Thymus (tissue), 11 donors: ENCODE results near the gene FREM2. TPM values are rescaled to one million over a fixed set of nuclear protein-coding genes. Genes with fewer than 3 reads are reported as not detected.

Source experiments
- DNase-seq, 9 donors: peaks; one replicate each; pipeline ENCODE4 v3.0.0-alpha.2; 2013; ENCODE audit warnings: low spot score in 9 of 9, low read depth in 6 of 9, missing footprints in 1 of 9
- H3K27ac ChIP-seq, 2 donors: one replicate each; pipeline ENCODE4 v1.5.1; 2013; ENCODE audit warnings: control low read depth in 1 of 2, low read depth in 1 of 2, low read length in 1 of 2, mild to moderate bottlenecking in 1 of 2, moderate library complexity in 1 of 2
- H3K27me3 ChIP-seq, 2 donors: one replicate each; pipeline ENCODE4 v1.5.1; 2013; ENCODE audit warnings: low read length in 1 of 2; ENCODE audit not compliant: control insufficient read depth in 2 of 2, insufficient read depth in 1 of 2
- H3K36me3 ChIP-seq, 2 donors: one replicate each; pipeline ENCODE4 v1.5.1; 2013; ENCODE audit warnings: low read length in 1 of 2, mild to moderate bottlenecking in 1 of 2, moderate library complexity in 1 of 2; ENCODE audit not compliant: control insufficient read depth in 2 of 2, insufficient read depth in 2 of 2
- H3K4me1 ChIP-seq, 2 donors: one replicate each; pipeline ENCODE4 v1.5.1; 2013; ENCODE audit warnings: low read length in 2 of 2; ENCODE audit not compliant: control insufficient read depth in 2 of 2, insufficient read depth in 2 of 2
- H3K4me3 ChIP-seq, 2 donors: one replicate each; pipeline ENCODE4 v1.5.1; 2013; ENCODE audit warnings: low read length in 2 of 2, control low read depth in 1 of 2, mild to moderate bottlenecking in 1 of 2
- H3K9me3 ChIP-seq, 2 donors: one replicate each; pipeline ENCODE4 v1.5.1; 2013; ENCODE audit warnings: low read length in 1 of 2, mild to moderate bottlenecking in 1 of 2; ENCODE audit not compliant: control insufficient read depth in 2 of 2, insufficient read depth in 1 of 2
- WGBS: extraction: QIAGEN DNeasy Blood & Tissue Kit; methylation state at CpG from one replicate; pipeline ENCODE4 v1.1.7; 2013; 5-methylcytosine and 5-hydroxymethylcytosine counted together
- polyA plus RNA-seq: library from polyadenylated mRNA; stranded (reverse); fragments of 200-250 nt; gene quantifications from one replicate; pipeline ENCODE4 v1.2.3, GENCODE V29; 2013
- total RNA-seq: library from RNA; stranded (reverse); fragments of 120-200 nt; gene quantifications from one replicate; pipeline ENCODE4 v1.2.4, GENCODE V29; 2013
- donor health status: healthy.

FREM2 gene
- total and polyA plus RNA-seq, 2 donors, result 0.16 to 1.9 TPM

GRCh38 chr13:38685431-38685830 is 1.4 kb upstream of the FREM2 start:
- 72% methylated on average over 2 of the region's 2 CpGs for WGBS
- no peaks in the 10 kb centered on the region for H3K36me3 ChIP-seq
- no peak for DNase-seq
- no peaks in the 10 kb centered on the region for H3K9me3 ChIP-seq
- H3K27ac ChIP-seq, result no peak overlapping the region
- no peak overlapping the region for H3K4me3 ChIP-seq
- H3K4me1 ChIP-seq, result no peaks in the 10 kb centered on the region
- peaks cover 23 to 34% of the 10 kb centered on the region in 2 donors for H3K27me3 ChIP-seq

GRCh38 chr13:38685974-38686576 is 802 bp upstream of the FREM2 start:
- 1% methylated on average over 14 of the region's 14 CpGs for WGBS
- Histone ChIP-seq H3K4me1 (no peaks in the 10 kb centered on the region), H3K27me3 (peaks cover 23 to 34% of the 10 kb centered on the region in 2 donors), H3K27ac (no peak overlapping the region), H3K4me3 (peak overlapping the region in 1 of 2 donors; percentile 22), H3K36me3 (no peaks in the 10 kb centered on the region), H3K9me3 (no peaks in the 10 kb centered on the region)
- no peak for DNase-seq

DNA sequence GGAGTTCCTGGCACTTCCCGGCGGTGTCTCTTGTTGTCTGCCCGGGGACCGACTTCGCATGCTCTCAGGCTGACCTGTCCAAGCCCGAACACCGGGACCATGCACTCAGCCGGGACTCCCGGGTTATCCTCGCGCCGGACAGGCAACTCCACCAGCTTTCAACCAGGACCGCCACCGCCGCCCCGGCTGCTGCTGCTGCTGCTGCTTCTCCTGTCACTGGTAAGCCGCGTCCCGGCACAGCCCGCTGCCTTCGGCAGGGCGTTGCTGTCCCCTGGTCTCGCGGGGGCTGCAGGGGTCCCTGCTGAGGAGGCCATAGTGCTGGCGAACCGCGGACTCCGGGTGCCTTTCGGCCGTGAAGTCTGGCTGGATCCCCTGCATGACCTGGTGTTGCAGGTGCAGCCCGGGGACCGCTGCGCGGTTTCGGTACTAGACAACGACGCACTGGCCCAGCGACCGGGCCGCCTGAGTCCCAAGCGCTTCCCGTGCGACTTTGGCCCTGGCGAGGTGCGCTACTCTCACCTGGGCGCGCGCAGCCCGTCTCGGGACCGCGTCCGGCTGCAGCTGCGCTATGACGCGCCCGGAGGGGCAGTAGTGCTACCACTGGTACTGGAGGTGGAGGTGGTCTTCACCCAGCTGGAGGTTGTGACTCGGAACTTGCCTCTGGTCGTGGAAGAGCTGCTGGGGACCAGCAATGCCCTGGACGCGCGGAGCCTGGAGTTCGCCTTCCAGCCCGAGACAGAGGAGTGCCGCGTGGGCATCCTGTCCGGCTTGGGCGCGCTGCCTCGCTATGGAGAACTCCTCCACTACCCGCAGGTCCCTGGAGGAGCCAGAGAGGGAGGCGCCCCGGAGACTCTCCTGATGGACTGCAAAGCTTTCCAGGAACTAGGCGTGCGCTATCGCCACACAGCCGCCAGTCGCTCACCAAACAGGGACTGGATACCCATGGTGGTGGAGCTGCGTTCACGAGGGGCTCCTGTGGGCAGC is 661 bp downstream of the FREM2 start:
- Histone ChIP-seq H3K4me1 (no peaks in the 10 kb centered on the region), H3K36me3 (no peaks in the 10 kb centered on the region), H3K9me3 (no peaks in the 10 kb centered on the region), H3K27me3 (peaks cover 23 to 34% of the 10 kb centered on the region in 2 donors), H3K27ac (no peak overlapping the region), H3K4me3 (peak overlapping the region; percentile 18 to 22)
- 5% methylated on average over 80 of the region's 80 CpGs for WGBS
- no peak for DNase-seq

GRCh38 chr13:38688674-38689073 is 1.8 kb downstream of the FREM2 start:
- Histone ChIP-seq H3K27me3 (peaks cover 23 to 34% of the 10 kb centered on the region in 2 donors), H3K36me3 (no peaks in the 10 kb centered on the region), H3K4me3 (no peak overlapping the region), H3K27ac (no peak overlapping the region), H3K4me1 (no peaks in the 10 kb centered on the region), H3K9me3 (no peaks in the 10 kb centered on the region)
- 91% methylated on average over 12 of the region's 12 CpGs for WGBS
- no peak for DNase-seq

- Histone ChIP-seq H3K27ac (no peak overlapping the region), H3K4me3 (no peak overlapping the region), H3K4me1 (no peaks in the 10 kb centered on the region), H3K9me3 (no peaks in the 10 kb centered on the region), H3K27me3 (peaks cover 23 to 34% of the 10 kb centered on the region in 2 donors), H3K36me3 (no peaks in the 10 kb centered on the region)
- WGBS, result 94% methylated on average over 2 of the region's 2 CpGs
- no peak for DNase-seq
Observed at GRCh38 chr13:38690231-38690630, 3.4 kb downstream of the FREM2 start.

- Histone ChIP-seq H3K36me3 (no peaks in the 10 kb centered on the region), H3K4me1 (no peaks in the 10 kb centered on the region), H3K27ac (no peak overlapping the region), H3K27me3 (peaks cover 0 to 7% of the 10 kb centered on the region in 2 donors), H3K9me3 (no peaks in the 10 kb centered on the region), H3K4me3 (no peak overlapping the region)
- no peak for DNase-seq
- 89% methylated on average over 2 of the region's 2 CpGs for WGBS
Observed at GRCh38 chr13:38693168-38693567, 6.3 kb downstream of the FREM2 start.

GRCh38 chr13:38693641-38694040 is 6.8 kb downstream of the FREM2 start:
- H3K36me3 ChIP-seq, result no peaks in the 10 kb centered on the region
- WGBS, result 80% methylated on average over 2 of the region's 2 CpGs
- DNase-seq, result no peak

DNA sequence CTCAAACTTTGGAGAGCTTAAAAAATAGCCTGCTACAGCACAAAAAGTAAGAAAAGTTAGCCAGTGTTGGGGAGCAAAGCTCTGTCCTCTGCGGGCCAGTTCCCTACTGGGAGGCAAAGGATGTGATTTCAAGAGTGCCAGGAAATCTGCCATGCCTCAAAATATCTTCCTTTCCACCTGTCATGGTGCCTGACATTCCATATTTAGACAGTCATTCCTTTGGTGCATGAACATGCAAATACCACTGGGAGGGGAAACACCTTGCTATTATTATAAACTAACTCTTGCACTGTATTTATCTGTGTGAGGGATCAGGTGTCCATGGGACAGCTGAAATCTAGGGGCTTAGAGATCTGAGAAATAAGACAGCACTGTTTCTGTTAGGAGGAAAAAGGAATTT is 10.3 kb downstream of the FREM2 start:
- DNase-seq, result no peak
- no peaks in the 10 kb centered on the region for H3K9me3 ChIP-seq
- no peaks in the 10 kb centered on the region for H3K36me3 ChIP-seq
- H3K4me3 ChIP-seq, result no peak overlapping the region
- 88% methylated on average over 1 of the region's 1 CpG for WGBS
- no peaks in the 10 kb centered on the region for H3K27me3 ChIP-seq
- no peak overlapping the region for H3K27ac ChIP-seq
- no peaks in the 10 kb centered on the region for H3K4me1 ChIP-seq

More at GRCh38 chr13:38693641-38694040, 6.8 kb downstream of the FREM2 start:
- Histone ChIP-seq H3K9me3 (no peaks in the 10 kb centered on the region), H3K27me3 (peaks cover 0 to 3% of the 10 kb centered on the region in 2 donors), H3K4me3 (no peak overlapping the region), H3K4me1 (no peaks in the 10 kb centered on the region), H3K27ac (no peak overlapping the region)

GRCh38 chr13:38697628-38698333 is 10.9 kb downstream of the FREM2 start:
- Histone ChIP-seq H3K36me3 (no peaks in the 10 kb centered on the region), H3K4me1 (no peaks in the 10 kb centered on the region), H3K27me3 (no peaks in the 10 kb centered on the region), H3K9me3 (no peaks in the 10 kb centered on the region), H3K27ac (no peak overlapping the region), H3K4me3 (no peak overlapping the region)
- WGBS, result 95% methylated on average over 2 of the region's 2 CpGs
- DNase-seq, result no peak
